Measurements from ENCODE around the gene OSBPL3.
A peak's percentile ranks its signal among the peaks of the same experiment; 100 is the strongest.

Gene OSBPL3

GRCh38 chr7:24786306-24786705 is 193.7 kb downstream of the OSBPL3 start:
- DNase-seq: no peak

DNA sequence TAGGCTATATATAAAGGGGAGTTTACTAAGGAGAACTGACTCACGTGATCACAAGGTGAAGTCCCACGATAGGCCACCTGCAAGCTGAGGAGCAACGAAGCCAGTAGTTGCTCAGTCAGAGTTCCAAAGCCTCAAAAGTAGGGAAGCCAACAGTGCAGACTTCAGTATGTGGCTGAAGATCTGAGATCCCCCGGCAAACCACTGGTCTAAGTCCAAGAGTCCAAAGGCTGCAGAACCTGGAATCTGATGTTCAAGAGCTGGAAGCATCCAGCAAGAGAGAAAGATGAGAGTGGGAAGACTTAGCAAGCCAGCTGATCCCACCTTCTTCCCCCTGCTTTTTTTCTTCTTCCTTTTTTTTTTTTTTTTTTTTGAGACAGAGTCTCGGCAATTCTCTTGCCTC is 195.7 kb downstream of the OSBPL3 start:
- no peak for DNase-seq

DNA sequence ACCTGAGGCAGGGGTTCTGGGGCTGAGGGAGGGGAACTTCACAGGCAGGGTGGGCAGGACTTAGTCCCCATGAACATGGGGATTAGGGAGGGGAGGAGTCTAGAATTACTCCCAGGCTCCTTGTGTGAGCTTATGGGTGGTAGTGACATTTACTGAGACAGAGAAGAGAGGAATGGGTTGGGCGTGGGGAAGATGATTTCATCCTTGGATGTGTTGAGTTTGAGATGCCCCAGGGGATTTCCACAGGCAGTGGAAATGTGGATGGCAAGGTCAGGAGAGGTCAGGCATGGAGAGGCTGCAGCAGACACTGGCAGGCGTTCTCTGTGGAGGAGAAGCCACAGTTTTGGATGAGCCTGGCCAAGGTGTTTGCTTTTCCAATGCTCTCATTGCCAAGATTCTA is 196.3 kb downstream of the OSBPL3 start:
- no peak for DNase-seq

DNA sequence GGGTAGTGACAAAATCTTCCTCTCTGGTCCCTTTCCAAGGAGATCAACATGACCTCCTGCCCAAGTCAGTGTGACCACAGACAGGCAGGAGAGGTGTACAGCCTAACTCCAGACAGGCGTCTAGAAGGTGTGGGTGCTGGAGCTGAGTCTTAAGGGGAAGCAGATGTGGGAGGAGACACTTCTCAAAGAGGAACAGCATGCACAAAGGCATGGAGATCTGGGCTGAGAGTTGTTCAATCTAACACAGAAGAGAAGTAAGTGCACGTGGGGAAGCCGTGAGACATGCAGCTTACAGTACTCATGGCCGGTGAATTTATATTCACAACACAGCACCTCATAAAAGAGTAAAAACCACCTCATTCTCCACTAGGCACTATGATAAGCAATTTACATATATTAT is 198.9 kb downstream of the OSBPL3 start:
- DNase-seq: no peak

GRCh38 chr7:24779283-24779655 is 200.7 kb downstream of the OSBPL3 start:
- DNase-seq: no peak

DNA sequence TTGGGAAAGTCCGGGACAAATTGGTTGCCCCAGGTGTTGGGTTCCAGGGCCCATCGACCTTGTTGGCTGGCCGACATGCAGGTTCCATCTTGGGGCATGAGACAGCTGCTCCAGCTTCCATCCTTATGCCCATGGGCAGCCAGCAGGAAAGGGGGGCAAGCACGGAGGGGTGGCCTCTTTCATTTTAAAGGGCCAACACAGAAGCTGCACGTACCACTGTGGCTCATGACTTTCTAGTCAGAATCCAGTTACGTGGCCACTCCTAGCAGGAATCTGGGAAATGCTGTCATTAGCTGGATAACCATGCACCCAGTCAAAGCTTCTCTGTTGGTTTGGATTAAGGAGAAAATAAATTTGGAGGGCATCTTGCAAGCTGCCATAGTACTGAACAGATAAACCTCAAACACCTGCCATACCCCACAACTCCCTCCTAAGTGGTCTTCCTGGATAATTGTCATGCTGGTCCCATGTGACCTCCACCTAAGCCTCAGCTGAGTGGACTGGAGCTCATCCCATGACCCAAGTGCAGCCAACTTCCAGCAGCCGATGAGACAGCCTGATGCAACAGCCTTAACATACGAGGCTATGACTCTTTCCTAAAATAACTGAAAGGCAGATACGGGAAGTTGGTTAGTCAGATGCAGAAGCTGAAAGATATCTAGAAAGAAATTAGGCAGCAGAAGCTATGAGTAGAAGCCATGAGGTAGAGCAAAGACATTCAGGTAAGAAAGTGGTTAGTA is 201.3 kb downstream of the OSBPL3 start:
- DNase-seq: no peak

DNA sequence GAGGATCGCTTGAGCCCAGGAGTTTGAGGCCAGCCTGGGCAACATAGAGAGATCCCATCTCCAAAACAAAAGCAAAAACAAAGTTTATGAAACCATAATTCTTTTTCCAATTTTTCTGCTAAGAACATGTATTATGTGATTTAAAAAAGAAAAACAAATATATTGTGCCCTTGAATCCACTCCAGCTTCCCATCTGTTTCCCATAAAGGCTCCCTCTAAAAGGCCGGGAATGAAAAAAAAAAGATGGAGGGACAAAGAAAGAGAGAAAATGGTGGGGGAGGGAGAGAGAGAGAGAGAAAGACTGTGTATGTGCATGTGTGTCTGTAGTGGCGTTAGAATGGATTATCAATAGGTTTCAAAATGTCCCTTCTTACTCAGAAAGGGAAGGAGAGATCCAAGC is 202.2 kb downstream of the OSBPL3 start:
- no peak for DNase-seq

DNA sequence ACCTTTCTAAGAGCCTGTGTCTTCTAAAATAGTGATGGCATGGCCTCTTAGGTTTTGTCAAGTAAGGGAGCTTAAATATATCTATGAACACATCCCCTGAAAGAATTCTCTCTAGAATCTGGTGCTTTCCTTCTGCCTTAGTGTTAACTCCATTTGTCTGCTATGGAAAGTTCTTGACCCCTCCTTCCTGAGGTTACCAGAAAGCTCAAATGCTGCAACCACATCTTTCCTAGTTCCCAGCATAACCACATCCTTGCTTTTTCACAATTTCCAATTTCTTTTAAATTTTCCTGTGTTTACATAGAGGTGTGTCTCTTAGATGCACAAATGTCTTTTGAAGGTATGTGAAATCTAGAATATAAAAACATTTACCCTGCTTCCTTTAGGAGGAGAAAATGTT is 206.3 kb downstream of the OSBPL3 start:
- DNase-seq: no peak

DNA sequence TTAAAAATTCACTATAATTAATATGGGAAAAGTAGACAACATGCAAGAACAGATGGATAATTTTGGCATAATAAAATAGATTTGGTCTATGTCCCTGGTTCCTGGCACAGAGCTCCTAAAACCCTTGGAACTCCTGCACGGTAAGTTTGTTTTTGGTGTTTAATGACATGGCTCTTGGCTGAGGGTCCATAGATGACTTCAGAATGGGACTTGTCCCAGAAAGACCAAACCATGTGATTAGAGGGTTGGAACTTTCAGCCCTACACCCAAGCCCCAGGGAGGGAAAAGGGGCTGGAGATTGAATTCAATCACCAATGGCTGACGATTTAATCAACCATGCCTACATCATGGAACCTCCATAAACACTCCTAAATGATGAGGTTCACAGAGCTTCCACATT is 210.1 kb downstream of the OSBPL3 start:
- DNase-seq: peak; percentile 87

GRCh38 chr7:24769014-24769830 is 210.8 kb downstream of the OSBPL3 start:
- no peak for DNase-seq

DNA sequence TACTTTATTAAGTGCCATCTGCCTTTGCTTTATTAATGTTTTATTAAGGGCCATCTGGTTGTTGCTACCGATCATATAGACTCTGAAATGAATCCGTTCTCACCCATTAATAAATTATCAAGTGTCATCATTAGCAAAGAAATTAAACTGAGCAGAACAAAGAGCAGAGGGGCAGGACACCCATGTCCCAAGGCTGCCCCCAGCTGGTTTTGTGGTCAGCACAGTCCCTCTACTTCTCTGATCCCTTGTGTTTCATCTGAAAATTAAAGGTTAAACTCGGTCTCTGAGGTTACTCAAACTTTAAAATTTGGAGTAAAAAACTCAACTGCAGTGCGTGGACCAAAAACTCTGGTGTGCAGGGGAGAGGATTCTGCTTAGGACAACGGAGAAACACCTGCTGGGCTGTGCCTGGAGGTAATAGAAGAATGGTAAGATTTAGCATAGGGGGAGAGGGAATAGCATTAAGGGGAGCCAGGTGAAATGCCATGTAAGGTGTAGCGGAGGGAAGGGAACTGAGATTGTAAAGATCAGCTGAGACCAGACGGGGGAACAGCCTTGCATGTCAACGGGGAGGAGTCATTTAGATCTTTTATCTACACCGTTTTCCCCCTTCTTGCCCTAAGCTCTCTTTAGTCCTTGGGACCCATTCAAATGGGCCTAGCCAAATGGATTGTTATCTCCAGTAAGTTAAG is 212.0 kb downstream of the OSBPL3 start:
- DNase-seq: peak; percentile 12

DNA sequence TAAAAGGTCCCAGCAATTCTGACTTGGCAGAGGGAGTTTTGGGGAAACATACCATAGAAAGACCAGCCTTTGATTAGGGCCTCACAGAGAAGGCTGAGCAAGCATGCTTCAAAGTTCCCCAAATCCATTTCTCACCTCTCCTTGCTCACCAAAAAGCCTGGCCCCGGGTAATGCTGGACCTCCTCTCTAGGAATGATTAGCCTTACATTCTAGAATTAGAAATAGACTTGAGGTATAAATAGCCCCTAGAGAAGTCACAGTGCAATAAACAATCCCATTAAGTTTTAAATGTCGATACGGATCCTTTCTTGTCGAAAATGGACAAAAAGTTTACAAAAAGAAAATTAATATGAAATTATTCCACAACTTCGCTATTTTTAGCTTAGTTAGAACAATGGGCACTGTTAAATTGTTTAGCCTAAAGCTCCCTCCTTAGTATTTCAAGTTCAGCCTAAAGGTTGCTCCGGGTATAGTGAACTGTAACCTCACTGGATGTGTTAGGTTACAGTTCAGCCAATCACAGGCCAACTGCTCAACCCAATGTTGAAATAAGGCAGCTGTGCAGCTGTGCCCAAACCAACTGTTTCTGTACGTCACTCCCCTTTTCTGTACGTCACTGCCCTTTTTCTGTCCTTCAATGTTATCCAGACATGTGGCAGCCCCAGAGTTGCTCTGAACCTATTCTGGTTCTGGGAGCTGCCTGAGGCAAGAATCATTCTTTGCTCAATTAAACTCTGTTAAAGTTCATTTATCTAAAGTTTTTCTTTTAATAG is 214.8 kb downstream of the OSBPL3 start:
- DNase-seq: no peak

DNA sequence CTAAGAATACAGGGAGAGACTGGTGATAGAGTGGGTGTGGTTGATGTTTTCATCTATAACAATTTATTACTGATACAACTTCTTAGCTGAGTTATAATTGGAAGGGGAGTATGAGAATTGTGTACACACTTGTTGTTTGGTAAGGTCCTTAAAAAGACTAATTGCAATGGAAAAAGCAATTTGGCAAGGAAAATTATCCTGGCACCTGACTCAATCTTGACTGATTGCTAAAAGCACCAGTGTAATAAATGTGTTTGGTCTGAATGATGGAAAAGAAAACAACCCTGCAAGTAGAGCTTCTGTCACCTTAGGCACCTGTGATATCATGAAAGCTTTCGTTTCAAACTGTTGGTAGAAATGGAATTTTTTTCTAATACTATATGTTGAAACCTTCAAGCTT is 216.0 kb downstream of the OSBPL3 start:
- no peak for DNase-seq

DNA sequence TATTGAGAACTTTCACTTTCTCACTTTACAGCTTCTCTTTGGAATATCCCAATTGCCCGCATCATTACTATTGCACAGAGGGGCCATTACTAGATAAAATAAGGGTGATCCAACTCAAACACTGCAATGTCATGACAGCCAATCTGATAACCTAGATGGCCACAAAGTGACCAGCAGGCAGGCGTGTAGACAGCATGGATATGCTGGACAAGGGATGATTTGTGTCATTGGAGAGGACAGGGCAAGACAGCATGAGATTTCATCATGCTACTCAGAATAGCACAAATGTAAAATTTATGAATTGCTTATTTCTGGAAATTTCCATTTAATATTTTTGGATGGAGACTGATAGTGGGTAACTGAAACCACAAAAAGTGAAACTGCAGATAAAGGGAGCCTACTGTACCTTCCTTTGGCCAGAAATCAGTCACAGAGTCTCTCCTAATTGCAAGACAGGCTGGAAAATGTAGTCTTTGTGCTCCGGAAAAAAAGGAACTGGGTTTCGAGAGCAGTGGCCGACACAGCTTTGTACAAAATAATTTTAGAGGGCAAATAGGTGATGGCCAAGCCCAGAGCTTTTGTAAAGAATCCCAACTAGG is 216.6 kb downstream of the OSBPL3 start:
- no peak for DNase-seq

DNA sequence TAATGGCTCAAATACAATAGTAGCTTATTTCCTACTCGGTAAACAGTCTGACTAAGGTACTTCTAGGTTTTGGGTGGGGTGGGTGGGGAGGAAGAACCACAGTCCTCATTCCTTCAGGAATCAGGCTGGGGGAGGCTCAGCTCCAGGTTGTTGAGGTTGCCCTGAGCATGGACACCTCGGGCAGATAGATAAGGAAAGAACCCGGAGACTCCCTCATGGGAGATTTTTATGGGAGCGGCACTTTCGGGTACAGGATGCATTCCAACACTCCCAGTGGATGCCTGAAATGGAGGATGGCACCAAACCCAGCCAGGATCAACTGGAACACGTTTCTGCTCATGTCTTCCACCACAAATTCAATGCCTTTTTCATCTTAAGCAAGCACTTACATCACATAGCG is 217.2 kb downstream of the OSBPL3 start:
- DNase-seq: no peak

DNA sequence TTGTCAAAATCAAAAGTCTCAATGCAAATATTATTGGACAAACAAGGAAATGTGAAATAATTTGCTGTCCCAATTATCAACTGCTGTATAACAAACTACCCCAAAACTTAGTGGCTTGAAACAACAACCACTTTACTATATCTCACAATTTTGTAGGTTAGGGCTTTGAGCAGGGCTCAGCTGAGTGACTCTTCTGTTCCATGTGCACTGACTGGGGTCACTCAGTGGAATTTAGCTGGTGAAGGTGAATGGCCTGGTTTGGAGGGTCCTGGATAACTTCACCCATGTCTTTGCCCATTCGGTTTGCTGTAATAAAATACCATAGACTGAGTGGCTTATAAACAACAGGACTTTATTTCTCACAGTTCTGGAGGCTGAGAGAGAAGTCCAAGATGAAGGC is 219.0 kb downstream of the OSBPL3 start:
- DNase-seq: no peak

DNA sequence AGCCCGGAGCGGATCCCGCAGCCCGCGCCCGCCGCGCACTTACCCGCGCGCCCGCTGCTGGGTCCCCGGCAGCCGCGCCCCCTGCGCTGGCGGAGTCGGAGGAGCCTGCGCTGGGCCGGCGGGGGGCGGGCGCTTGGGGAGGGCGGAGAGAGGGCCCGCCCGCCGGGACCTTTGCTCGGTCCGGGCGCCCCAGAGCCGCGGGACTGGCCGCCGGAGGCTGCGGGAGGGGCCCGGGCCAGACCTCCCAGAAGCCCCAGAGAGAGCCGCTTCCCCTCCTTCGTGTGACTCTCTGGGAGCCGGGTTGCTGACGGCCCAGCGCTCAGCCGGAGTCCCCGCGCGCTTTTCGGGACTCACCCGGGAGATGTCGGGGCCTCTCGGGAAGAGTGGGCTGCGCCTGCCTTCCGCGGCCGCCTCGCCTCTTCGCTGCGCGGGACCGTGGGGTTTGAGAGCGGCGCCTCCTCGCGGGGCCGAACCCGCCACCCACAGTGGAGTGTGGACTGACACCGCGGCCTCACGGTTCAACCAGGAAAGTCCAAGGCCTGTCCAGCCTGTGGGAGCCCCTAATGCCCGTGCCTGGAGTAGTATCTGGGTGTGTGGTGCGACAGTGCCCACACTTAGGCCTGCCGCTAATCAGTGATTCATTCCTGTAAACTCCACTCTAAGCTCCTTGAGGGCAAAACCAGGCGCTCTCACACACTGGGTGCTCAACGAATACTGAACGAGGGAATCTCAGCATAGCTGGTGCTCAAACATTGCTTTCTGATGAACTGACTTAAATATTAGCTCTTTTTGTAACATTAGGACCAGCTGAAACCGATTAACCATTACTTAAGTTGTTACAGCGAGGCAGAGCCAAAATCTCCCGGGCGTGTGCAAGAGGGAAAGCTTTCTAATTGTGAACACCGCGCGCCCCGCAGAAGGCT is 222.4 kb downstream of the OSBPL3 start, which contains the start of gene GSDME:
Gene GSDME, minus strand, starts transcription at position 112 of the 923 bp plus-strand sequence. CDS start 7,690 bp downstream, outside the sequence.
- no peak for DNase-seq

- DNase-seq: no peak
Observed at GRCh38 chr7:24756545-24757352, 223.2 kb downstream of the OSBPL3 start.

DNA sequence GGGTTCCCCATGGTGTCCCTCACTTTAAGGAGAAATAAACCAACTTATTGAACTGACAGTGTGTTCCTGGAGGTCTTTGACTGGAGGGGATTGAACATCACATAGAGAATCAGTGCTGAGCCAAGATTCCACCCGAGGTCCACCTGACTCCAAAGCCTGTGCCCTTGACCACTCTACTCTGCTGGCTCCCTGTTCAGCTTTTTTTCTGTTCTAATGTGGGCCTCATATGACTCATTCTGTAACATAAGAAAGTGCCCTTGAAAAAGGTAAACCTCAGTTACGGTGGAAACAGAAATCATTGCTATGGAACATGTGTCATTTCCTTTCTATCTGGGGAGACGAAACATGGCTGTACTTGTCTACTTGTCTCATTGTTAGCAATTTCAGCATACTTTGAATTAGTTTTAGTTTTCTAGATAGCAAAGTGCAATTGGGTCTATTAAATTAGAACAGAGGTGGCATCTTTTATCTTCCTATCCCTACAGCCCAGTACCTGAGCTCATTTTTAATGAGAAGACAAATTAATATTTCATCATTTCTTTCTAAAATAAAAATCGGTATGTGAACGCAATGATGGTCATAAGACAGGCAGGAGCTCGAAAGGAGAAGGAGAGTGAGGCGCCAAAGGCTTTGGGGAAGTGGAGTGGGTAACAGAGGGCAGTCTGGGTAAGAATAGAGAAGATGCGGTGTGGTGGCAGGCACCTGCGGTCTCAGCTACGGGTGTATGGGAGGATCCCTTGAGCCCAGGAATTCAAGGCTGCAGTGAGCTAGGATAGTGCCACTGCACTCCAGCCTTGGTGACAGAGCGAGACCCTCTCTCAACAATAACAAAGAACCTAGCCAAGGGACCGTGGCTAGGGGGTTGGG is 224.2 kb downstream of the OSBPL3 start:
- DNase-seq: no peak

Measured in NCI-H446 treated with DMSO at 0.1 percent for 48 hours (cell line).